HepG2 (cell line): ENCODE measurements around the gene BAHCC1. TPM values are rescaled to one million over a fixed set of nuclear protein-coding genes. Genes with fewer than 3 reads are reported as not detected.

Experiments
- AGO2 ChIP-seq: fragments of 200-400 bp; formaldehyde crosslinking; optimal IDR thresholded peaks from 2 replicates; pipeline ENCODE3; 2017; ENCODE audit warnings: mild to moderate bottlenecking, low read depth, low read length, moderate library complexity
- FOXO1 ChIP-seq: sonication (generic); formaldehyde crosslinking; IDR thresholded peaks from 2 replicates; pipeline ENCODE4 v1.4.0; 2020; ENCODE audit warnings: missing genetic modification reagents
- GABPB1 ChIP-seq: IDR thresholded peaks from 2 replicates; pipeline ENCODE4 v1.6.1; 2016; ENCODE audit warnings: mild to moderate bottlenecking, missing genetic modification reagents, moderate library complexity, missing compliant biosample characterization
- GMEB1 ChIP-seq: sonication (generic); formaldehyde crosslinking; IDR thresholded peaks from 2 replicates; pipeline ENCODE4 v1.5.1; 2020; ENCODE audit warnings: missing genetic modification reagents, mild to moderate bottlenecking, borderline replicate concordance
- KDM4B ChIP-seq: sonication (generic); formaldehyde crosslinking; IDR thresholded peaks from 2 replicates; pipeline ENCODE4 v1.4.0; 2020; ENCODE audit warnings: missing genetic modification reagents
- KLF11 ChIP-seq: IDR thresholded peaks from 2 replicates; pipeline ENCODE4 v1.6.1; 2016; ENCODE audit warnings: missing compliant biosample characterization
- MAFF ChIP-seq: IDR thresholded peaks from 2 replicates; pipeline ENCODE4 v1.6.1; 2011; ENCODE audit warnings: low read depth, low read length, improper control_type of control experiment
- NFKB2 ChIP-seq: sonication (generic); formaldehyde crosslinking; IDR thresholded peaks from 2 replicates; pipeline ENCODE4 v1.4.0; 2020; ENCODE audit warnings: missing genetic modification reagents, borderline replicate concordance
- PHF8 ChIP-seq: sonication (generic); formaldehyde crosslinking; IDR thresholded peaks from 2 replicates; pipeline ENCODE4 v1.5.0; 2020; ENCODE audit warnings: missing genetic modification reagents
- PTBP1 ChIP-seq: fragments of 200-400 bp; formaldehyde crosslinking; IDR thresholded peaks from 2 replicates; pipeline ENCODE4 v1.6.1; 2018; ENCODE audit warnings: low read length, low read depth; ENCODE audit not compliant: poor library complexity, severe bottlenecking
- RBFOX2 ChIP-seq: fragments of 200-400 bp; formaldehyde crosslinking; IDR thresholded peaks from 2 replicates; pipeline ENCODE4 v1.6.1; 2017; ENCODE audit warnings: low read depth, mild to moderate bottlenecking, low read length
- SUZ12 ChIP-seq: fragments of 150-350 bp; IDR thresholded peaks from 2 replicates; pipeline ENCODE4 v1.6.1; 2014; ENCODE audit warnings: low read depth, low read length
- THYN1 ChIP-seq: sonication (generic); formaldehyde crosslinking; IDR thresholded peaks from 2 replicates; pipeline ENCODE4 v1.8.1; 2023; ENCODE audit warnings: low read depth, mild to moderate bottlenecking, moderate library complexity, missing genetic modification reagents, borderline replicate concordance
- ZFX ChIP-seq: sonication (generic); formaldehyde crosslinking; IDR thresholded peaks from 2 replicates; pipeline ENCODE4 v1.4.0; 2020; ENCODE audit warnings: mild to moderate bottlenecking, low read depth, missing genetic modification reagents, moderate library complexity
- ZNF142 ChIP-seq: sonication (generic); formaldehyde crosslinking; IDR thresholded peaks from 2 replicates; pipeline ENCODE4 v1.4.0; 2020; ENCODE audit warnings: missing genetic modification reagents
- ZNF430 ChIP-seq: sonication (generic); formaldehyde crosslinking; IDR thresholded peaks from 2 replicates; pipeline ENCODE4 v1.9.0; 2021; ENCODE audit warnings: mild to moderate bottlenecking, missing genetic modification reagents
- ZNF503 ChIP-seq: sonication (generic); formaldehyde crosslinking; IDR thresholded peaks from 2 replicates; pipeline ENCODE4 v1.4.0; 2020; ENCODE audit warnings: missing genetic modification reagents
- ZNF605 ChIP-seq: sonication (generic); formaldehyde crosslinking; IDR thresholded peaks from 2 replicates; pipeline ENCODE4 v1.8.0; 2022; ENCODE audit warnings: mild to moderate bottlenecking, missing genetic modification reagents
- ZNF639 ChIP-seq: conservative IDR thresholded peaks from 2 replicates; pipeline ENCODE4 v1.6.1; 2018; ENCODE audit warnings: missing genetic modification reagents
- polyA plus RNA-seq, 8 experiments: library from polyadenylated mRNA; depleted of rRNA in 3 of 8; stranded (reverse) in 7 of 8; unstranded in 1 of 8; fragments of >200 nt; fragmentation: Illumina TruSeq in 4 of 8; extraction: Trizol in 4 of 8; gene quantifications; 2 replicates each; pipeline versions ENCODE4 v1.2.1 to v1.2.3, GENCODE V29; 2011 to 2016; ENCODE audit warnings: low read depth in 4 of 8, missing spikeins in 1 of 8, mixed read lengths in 1 of 8; ENCODE audit not compliant: insufficient read depth in 1 of 8
- total RNA-seq, 5 experiments: library from RNA; depleted of rRNA; stranded (reverse); fragments of >200 nt; fragmentation: Illumina TruSeq; extraction: Trizol; gene quantifications; 2 replicates each; pipeline ENCODE4 v1.2.3, GENCODE V29; 2016; ENCODE audit warnings: low read depth in 1 of 5

The BAHCC1 gene
- total and polyA plus RNA-seq, 2 of the 13 experiments (the other 11 are each of a cell fraction or from before 2014, with no cell fraction given) = 1.4 to 1.7 TPM

- TF ChIP-seq ZNF639 (CRISPR knock-in tag) (0 out of 2 replicates have a peak, but pooled peaks have one; percentile 23), SUZ12 (no peak), ZFX (CRISPR knock-in tag) (peak; percentile 84), ZNF142 (0 out of 2 replicates have a peak, but pooled peaks have one; percentile 17), KLF11 (CRISPR knock-in tag) (no peak), PTBP1 (peak; percentile 25), GMEB1 (0 out of 2 replicates have a peak, but pooled peaks have one; percentile 1), MAFF (peak; percentile 61; the same call in 1 of the 2 replicates), AGO2 (peak; percentile 49), ZNF430 (peak; percentile 74), GABPB1 (0 out of 2 replicates have a peak, but pooled peaks have one; percentile 5), NFKB2 (CRISPR knock-in tag) (0 out of 2 replicates have a peak, but pooled peaks have one; percentile 19), FOXO1 (CRISPR knock-in tag) (0 out of 2 replicates have a peak, but pooled peaks have one; percentile 14), KDM4B (CRISPR knock-in tag) (no peak), RBFOX2 (peak; percentile 88), ZNF503 (CRISPR knock-in tag) (peak; percentile 77; the same call in 1 of the 2 replicates), ZNF605 (CRISPR knock-in tag) (peak; percentile 69; the same call in 1 of the 2 replicates), THYN1 (CRISPR knock-in tag) (no peak), PHF8 (peak; percentile 53; the same call in 1 of the 2 replicates)
These were observed 1.6 kb downstream of the BAHCC1 start (continued) for GRCh38 chr17:81396722-81397313.
